ENCODE measurements around the gene EZR. TPM values are rescaled to one million over a fixed set of nuclear protein-coding genes. Genes with fewer than 3 reads are reported as not detected.
A peak's percentile ranks its signal among the peaks of the same experiment; 100 is the strongest.

Gene EZR
- polyA plus RNA-seq, 10 donors = 21.5 to 50.8 (median 29.2) TPM

- DNase-seq = no peak
Observed at GRCh38 chr6:158735009-158735408, 84.2 kb downstream of the EZR start.

- DNase-seq = no peak
Observed at GRCh38 chr6:158730541-158730907, 88.6 kb downstream of the EZR start.

GRCh38 chr6:158729906-158730540 lies 89.1 kb downstream of the EZR start:
- no peak for DNase-seq

GRCh38 chr6:158725704-158726103 lies 93.5 kb downstream of the EZR start:
- DNase-seq = no peak

GRCh38 chr6:158722176-158722729 lies 96.9 kb downstream of the EZR start:
- DNase-seq = no peak

- DNase-seq = peak in 1 of 3 donors; percentile 41
Observed at GRCh38 chr6:158718461-158719046, 100.6 kb downstream of the EZR start.

- DNase-seq = no peak
Observed at GRCh38 chr6:158717341-158718330, 101.5 kb downstream of the EZR start.

Other genes with a start within 250 kb of the EZR start
- gene DYNLT1, start 174.6 kb downstream of the EZR start, polyA plus RNA-seq (ENCODE audit: insufficient read length in 10 of 10) = 10 to 100 TPM; 76.5 to 98.4 (median 89.7) TPM
- gene SYTL3, start 169.3 kb downstream of the EZR start, polyA plus RNA-seq (ENCODE audit: insufficient read length in 10 of 10) = 10 to 100 TPM in 1 of 10 donors, 1 to 10 TPM in 9; 3.8 to 11.8 (median 7.2) TPM
- gene RSPH3, start 180.8 kb upstream of the EZR start, polyA plus RNA-seq (ENCODE audit: insufficient read length in 10 of 10) = 1 to 10 TPM; 2.5 to 3.9 (median 3.4) TPM
- gene TAGAP, start 225.6 kb upstream of the EZR start, polyA plus RNA-seq (ENCODE audit: insufficient read length in 10 of 10) = 1 to 10 TPM in 6 of 10 donors, under 1 TPM in 4; 0.74 to 7.8 (median 1.2) TPM